ENCODE data around the gene CDR2. TPM values are rescaled to one million over a fixed set of nuclear protein-coding genes. Genes with fewer than 3 reads are reported as not detected.
A peak's percentile ranks its signal among the peaks of the same experiment; 100 is the strongest.
"Not testable (repeated sequence)": the region's sequence is repeated elsewhere in the genome, so short reads cannot be mapped to it uniquely, and the experiment has no call there.

CDR2 gene
- total and polyA plus RNA-seq, 9 of the 15 experiments (the other 6 are each of a cell fraction or from before 2014, with no cell fraction given), result 4.6 to 30.3 (median 19.9) TPM

DNA sequence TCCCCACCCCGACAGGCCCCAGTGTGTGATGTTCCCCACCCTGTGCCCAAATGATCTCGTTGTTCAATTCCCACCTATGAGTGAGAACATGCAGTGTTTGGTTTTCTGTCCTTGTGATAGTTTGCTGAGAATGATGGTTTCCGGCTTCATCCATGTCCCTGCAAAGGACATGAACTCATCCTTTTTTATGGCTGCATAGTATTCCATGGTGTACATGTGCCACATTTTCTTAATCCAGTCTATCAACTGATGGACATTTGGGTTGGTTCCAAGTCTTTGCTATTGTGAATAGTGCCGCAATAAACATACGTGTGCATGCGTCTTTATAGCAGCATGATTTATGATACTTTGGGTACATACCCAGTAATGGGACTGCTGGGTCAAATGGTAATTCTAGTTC, 23.4 kb downstream of the CDR2 start:
- H3K27ac ChIP-seq (ENCODE audit: extremely low read depth, low read depth, low read length); H3K9ac ChIP-seq (ENCODE audit: insufficient read depth in 1 of 2, low read depth in 2 of 2, low read length in 2 of 2); H3K27me3 ChIP-seq (ENCODE audit: control insufficient read depth in 2 of 2, insufficient read depth in 2 of 2, low read length in 2 of 2); H3K4me3 ChIP-seq; FAIRE-seq; DNase-seq (ENCODE audit: extremely low read depth in 1 of 4, low spot score in 3 of 4); CTCF ChIA-PET (ENCODE audit: low intra/inter-chr PET ratio); H4K20me1 ChIP-seq (replicated peaks; ENCODE audit: control insufficient read depth, insufficient read depth, low read length); H3K9me1 ChIP-seq (ENCODE audit: control insufficient read depth, insufficient read depth, low read length); in situ Hi-C loops (cut with MboI); H3K4me2 ChIP-seq (ENCODE audit: insufficient read depth, low read length); H2AFZ ChIP-seq (ENCODE audit: low read depth, low read length); H3K9me3 ChIP-seq (replicated peaks; ENCODE audit: control insufficient read depth, insufficient read depth, low read depth, low read length); BruUV-seq (replicated peaks); ATAC-seq; intact Hi-C loops (cut with micrococcal nuclease): not testable (repeated sequence)
- 99% methylated on average over 5 of the region's 6 CpGs for WGBS (ENCODE audit: insufficient coverage, low coverage, missing lambda C conversion rate)
- Histone ChIP-seq H3K36me3 (ENCODE audit: control insufficient read depth, insufficient read depth, low read length) (peaks cover 70% of the 10 kb centered on the region), H3K79me2 (ENCODE audit: control insufficient read depth, insufficient read depth, low read length) (peaks cover 20% of the 10 kb centered on the region), H3K4me1 (replicated peaks in 1 of 2; ENCODE audit: control insufficient read depth in 2 of 2, insufficient read depth in 2 of 2, low read length in 2 of 2) (peaks cover 0 to 16% of the 10 kb centered on the region in 2 experiments; a peak in 3 of 5 replicates)
- TF ChIP-seq ZNF146 (CRISPR knock-in tag; IDR thresholded peaks at IDR 0.05; ENCODE audit: unreplicated experiment) (peak; percentile 69), BCOR (IDR thresholded peaks at IDR 0.05) (peak; percentile 64)
- POLR2A ChIA-PET, result interaction anchor here (2.0 kb wide), 1 partner anchor 13 kb away, joined by 9 read pairs; no protein-coding TSS in a partner anchor

DNA sequence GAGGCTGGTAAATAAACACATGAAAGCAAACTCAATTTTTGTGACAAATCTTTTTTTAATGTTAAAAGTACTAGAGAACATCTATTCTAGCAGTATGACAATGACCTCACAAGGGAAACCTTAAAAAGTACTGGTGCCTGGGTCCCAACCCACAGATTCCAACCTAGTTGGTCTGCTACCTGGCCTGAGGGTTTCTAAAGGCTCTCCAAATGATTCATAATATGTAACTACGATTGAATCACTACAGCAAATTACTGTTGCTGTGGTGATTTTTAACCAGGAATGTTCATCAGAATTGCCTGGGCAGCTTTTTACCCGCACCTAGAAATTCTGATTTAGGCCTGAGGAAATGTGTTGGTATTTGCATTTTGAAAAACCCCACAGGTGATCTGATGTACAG, 26.1 kb downstream of the CDR2 start:
- Histone ChIP-seq H3K9me1 (ENCODE audit: control insufficient read depth, insufficient read depth, low read length) (no peaks in the 10 kb centered on the region), H2AFZ (ENCODE audit: low read depth, low read length) (no peak overlapping the region), H3K27me3 (ENCODE audit: control insufficient read depth in 2 of 2, insufficient read depth in 2 of 2, low read length in 2 of 2) (no peaks in the 10 kb centered on the region), H3K36me3 (ENCODE audit: control insufficient read depth, insufficient read depth, low read length) (peaks cover 66% of the 10 kb centered on the region), H3K79me2 (ENCODE audit: control insufficient read depth, insufficient read depth, low read length) (peaks cover 20% of the 10 kb centered on the region), H3K9ac (ENCODE audit: insufficient read depth in 1 of 2, low read depth in 2 of 2, low read length in 2 of 2) (no peak overlapping the region), H3K4me2 (ENCODE audit: insufficient read depth, low read length) (no peak overlapping the region), H3K27ac (ENCODE audit: extremely low read depth, low read depth, low read length) (no peak overlapping the region), H4K20me1 (replicated peaks; ENCODE audit: control insufficient read depth, insufficient read depth, low read length) (no peaks in the 10 kb centered on the region), H3K4me1 (replicated peaks in 1 of 2; ENCODE audit: control insufficient read depth in 2 of 2, insufficient read depth in 2 of 2, low read length in 2 of 2) (peaks cover 0 to 7% of the 10 kb centered on the region in 2 experiments; a peak in 3 of 5 replicates), H3K4me3 (no peak overlapping the region), H3K9me3 (replicated peaks; ENCODE audit: control insufficient read depth, insufficient read depth, low read depth, low read length) (no peaks in the 10 kb centered on the region)
- intact Hi-C loops (cut with micrococcal nuclease), result no loop called here
- no peak for FAIRE-seq
- ATAC-seq, result no peak
- no peak for DNase-seq (ENCODE audit: extremely low read depth in 1 of 4, low spot score in 3 of 4)
- CTCF ChIA-PET (ENCODE audit: low intra/inter-chr PET ratio), result no interaction called here
- POLR2A ChIA-PET, result interaction anchor here (0.7 kb wide), 1 partner anchor 73 kb away, joined by 3 read pairs; no protein-coding TSS in a partner anchor
- in situ Hi-C loops (cut with MboI), result no loop called here
- no TSS peak for BruUV-seq (replicated peaks)
- 59% methylated on average over 2 of the region's 2 CpGs for WGBS (ENCODE audit: insufficient coverage, low coverage, missing lambda C conversion rate)
- TF ChIP-seq, protein P1, sequence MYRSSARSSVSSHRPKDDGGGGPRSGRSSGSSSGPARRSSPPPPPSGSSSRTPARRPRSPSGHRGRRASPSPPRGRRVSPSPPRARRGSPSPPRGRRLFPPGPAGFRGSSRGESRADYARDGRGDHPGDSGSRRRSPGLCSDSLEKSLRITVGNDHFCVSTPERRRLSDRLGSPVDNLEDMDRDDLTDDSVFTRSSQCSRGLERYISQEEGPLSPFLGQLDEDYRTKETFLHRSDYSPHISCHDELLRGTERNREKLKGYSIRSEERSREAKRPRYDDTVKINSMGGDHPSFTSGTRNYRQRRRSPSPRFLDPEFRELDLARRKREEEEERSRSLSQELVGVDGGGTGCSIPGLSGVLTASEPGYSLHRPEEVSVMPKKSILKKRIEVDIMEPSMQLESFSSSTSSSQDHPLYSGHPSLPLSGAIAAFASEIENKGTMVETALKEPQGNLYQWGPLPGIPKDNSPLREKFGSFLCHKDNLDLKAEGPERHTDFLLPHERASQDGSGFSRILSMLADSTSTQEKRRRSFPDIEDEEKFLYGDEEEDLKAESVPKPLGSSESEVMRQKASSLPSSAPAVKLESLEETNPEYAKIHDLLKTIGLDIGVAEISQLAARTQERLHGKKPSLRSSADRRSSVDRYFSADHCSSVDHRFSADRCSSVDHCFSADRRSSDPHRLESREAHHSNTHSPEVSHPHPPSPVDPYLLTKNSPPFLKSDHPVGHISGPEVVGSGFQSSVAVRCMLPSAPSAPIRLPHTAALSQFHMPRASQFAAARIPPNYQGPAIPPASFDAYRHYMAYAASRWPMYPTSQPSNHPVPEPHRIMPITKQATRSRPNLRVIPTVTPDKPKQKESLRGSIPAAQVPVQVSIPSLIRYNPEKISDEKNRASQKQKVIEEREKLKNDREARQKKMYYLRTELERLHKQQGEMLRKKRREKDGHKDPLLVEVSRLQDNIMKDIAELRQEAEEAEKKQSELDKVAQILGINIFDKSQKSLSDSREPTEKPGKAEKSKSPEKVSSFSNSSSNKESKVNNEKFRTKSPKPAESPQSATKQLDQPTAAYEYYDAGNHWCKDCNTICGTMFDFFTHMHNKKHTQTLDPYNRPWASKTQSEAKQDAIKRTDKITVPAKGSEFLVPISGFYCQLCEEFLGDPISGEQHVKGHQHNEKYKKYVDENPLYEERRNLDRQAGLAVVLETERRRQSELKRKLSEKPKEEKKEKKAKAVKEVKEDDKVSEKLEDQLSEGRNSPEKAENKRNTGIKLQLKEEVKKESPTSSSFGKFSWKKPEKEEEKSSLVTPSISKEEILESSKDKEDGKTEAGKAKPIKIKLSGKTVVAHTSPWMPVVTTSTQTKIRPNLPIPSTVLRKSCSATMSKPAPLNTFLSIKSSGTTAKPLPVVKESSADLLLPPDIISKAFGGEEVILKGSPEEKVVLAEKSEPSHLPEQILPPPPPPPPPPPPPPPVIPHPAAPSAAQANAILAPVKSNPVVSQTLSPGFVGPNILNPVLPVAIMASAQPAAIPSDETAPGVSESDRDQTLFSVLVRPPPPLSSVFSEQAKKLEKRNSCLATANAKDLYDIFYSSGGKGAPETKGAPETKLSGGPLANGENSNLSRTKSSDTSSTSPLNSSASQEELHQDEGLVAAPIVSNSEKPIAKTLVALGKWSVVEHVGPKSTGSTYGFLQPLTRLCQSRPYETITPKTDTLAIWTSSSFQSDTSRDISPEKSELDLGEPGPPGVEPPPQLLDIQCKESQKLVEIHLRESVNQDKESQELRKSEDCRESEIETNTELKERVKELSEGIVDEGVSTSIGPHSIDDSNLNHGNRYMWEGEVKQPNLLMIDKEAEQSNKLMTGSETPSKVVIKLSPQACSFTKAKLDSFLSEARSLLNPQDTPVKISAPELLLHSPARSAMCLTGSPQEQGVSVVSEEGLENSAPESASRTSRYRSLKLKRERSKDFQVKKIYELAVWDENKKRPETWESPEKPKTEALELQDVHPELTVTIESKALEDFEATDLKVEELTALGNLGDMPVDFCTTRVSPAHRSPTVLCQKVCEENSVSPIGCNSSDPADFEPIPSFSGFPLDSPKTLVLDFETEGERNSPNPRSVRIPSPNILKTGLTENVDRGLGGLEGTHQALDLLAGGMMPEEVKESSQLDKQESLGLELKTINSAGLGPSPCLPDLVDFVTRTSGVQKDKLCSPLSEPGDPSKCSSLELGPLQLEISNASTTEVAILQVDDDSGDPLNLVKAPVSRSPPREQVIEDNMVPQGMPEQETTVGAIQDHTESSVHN (IDR thresholded peaks at IDR 0.05; ENCODE audit: borderline replicate concordance in 1 of 2, low read depth in 1 of 2), result no peak
- TF ChIP-seq ZNF778 (CRISPR knock-in tag; IDR thresholded peaks at IDR 0.05), result no peak
- no peak for TF ChIP-seq MEF2A (IDR thresholded peaks at IDR 0.05; ENCODE audit: control insufficient read depth, low read depth, low read length)
- TF ChIP-seq, protein P2, sequence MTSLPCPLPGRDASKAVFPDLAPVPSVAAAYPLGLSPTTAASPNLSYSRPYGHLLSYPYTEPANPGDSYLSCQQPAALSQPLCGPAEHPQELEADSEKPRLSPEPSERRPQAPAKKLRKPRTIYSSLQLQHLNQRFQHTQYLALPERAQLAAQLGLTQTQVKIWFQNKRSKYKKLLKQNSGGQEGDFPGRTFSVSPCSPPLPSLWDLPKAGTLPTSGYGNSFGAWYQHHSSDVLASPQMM (CRISPR knock-in tag; IDR thresholded peaks at IDR 0.05), result no peak
- TF ChIP-seq ZNF217 (CRISPR knock-in tag; IDR thresholded peaks at IDR 0.05), result no peak
- no peak for TF ChIP-seq ZNF124 (CRISPR knock-in tag; IDR thresholded peaks at IDR 0.05)
